Measurements from ENCODE around the gene NLRP1.

The NLRP1 gene

GRCh38 chr17:5502552-5502951, 81.8 kb downstream of the NLRP1 start:
- no peak for TF ChIP-seq ZNF274 (IDR thresholded peaks at IDR 0.05; ENCODE audit: low read depth, low read length)

GRCh38 chr17:5501685-5502084, 82.6 kb downstream of the NLRP1 start:
- TF ChIP-seq ZNF274 (IDR thresholded peaks at IDR 0.05; ENCODE audit: low read depth, low read length): no peak

More at GRCh38 chr17:5502552-5502951, 81.8 kb downstream of the NLRP1 start:
- H3K4me3 ChIP-seq (ENCODE audit: low read length): no peak overlapping the region

GRCh38 chr17:5500589-5501391, 83.5 kb downstream of the NLRP1 start:
- peak overlapping the region; percentile 68 for H3K4me3 ChIP-seq (ENCODE audit: low read length)
- TF ChIP-seq ZNF274 (IDR thresholded peaks at IDR 0.05; ENCODE audit: low read depth, low read length): no peak

More at GRCh38 chr17:5501685-5502084, 82.6 kb downstream of the NLRP1 start:
- no peak overlapping the region for H3K4me3 ChIP-seq (ENCODE audit: low read length)

DNA sequence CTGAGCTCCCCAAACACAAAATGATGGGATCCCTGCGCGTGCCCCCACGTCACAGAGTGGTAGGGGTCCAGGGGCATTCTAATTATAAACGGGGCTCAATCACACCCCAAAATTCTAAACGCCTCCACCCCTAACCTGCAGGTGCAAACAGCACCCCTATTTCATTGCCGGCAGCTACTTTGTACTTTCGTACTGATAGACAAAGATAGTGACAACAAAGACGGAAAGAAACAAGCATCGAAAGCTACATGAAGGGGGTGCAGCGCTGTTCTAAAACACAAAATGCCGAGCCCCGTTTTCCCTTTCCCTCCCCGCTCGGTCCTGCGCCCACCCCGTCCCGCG, 84.1 kb downstream of the NLRP1 start:
- peak overlapping the region; percentile 68 for H3K4me3 ChIP-seq (ENCODE audit: low read length)
- TF ChIP-seq ZNF274 (IDR thresholded peaks at IDR 0.05; ENCODE audit: low read depth, low read length): no peak

- no peak for TF ChIP-seq ZNF274 (IDR thresholded peaks at IDR 0.05; ENCODE audit: low read depth, low read length)
- peak overlapping the region; percentile 68; the same call in 1 of the 2 replicates for H3K4me3 ChIP-seq (ENCODE audit: low read length)
These were observed 84.7 kb downstream of the NLRP1 start for GRCh38 chr17:5499476-5500231.

DNA sequence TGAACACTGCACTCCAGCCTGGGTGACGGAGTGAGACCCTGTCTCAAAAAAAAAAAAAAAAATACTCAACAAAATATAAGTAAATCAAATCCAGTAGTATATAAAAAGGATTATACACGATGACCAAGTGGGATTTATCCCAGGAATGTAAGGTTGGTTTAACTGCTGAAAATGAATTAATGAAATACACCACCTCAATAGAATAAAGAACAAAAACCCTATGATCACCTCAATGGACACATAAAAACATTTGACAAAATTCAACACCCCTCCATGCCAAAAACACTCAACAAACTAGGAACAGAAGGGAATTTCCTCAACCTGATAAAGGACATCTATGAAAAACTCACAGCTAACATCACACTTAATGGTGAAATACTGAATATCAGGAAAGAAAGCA, 91.3 kb downstream of the NLRP1 start:
- TF ChIP-seq ZNF274 (IDR thresholded peaks at IDR 0.05; ENCODE audit: low read depth, low read length): no peak
- H3K4me3 ChIP-seq (ENCODE audit: low read length): no peak overlapping the region

- no peak overlapping the region for H3K4me3 ChIP-seq (ENCODE audit: low read length)
- TF ChIP-seq ZNF274 (IDR thresholded peaks at IDR 0.05; ENCODE audit: low read depth, low read length): no peak
These were observed 95.6 kb downstream of the NLRP1 start for GRCh38 chr17:5488752-5489151.

DNA sequence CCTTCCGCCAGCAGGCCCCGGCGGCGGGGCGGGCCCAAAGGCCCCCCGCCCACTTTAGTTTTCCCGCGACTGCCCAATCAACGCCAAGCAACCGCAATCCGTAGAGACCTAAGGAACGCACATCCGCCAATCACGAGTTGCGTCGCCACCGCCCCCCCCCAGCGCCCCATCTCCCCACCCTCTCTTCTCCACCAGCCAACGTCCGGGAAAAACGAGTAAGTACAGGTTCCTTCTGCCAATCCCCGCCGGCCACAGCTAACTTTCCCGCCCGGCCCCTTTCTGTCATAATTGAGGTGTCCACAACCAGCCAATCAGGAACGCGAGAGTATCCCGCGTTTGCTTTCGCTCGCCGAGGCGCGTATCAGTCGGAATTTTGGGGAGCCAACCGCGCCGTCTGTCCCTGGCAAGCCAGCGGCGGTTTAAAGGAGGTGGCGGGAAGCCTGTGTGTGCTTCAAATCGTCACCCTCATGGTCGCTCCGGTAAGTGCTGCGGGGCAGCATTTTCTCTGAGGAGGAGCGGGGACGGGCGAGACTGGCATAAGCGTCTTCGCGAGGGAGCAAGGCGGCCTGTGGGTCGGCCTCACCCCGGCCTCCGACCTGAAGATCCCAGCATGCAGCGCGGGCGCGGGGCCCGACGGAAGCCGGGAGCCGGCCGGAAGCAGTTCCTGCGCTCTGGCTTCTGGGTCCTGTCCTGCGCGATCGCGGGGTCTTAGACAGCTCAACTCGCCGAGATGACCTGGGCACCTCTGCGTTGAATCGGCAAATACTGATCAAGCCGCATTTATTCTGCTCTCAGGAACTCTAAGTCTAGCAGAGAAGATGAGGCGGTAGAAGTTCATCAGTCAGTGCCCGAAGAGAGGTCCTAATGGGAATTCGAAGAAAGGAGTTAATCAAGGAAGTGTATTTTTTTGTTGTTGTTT, 97.8 kb downstream of the NLRP1 start, which contains the start of gene MIS12:
MIS12 (plus strand) TSS at position 361 of the 919 bp plus-strand sequence. CDS start 2,297 bp downstream, outside the sequence.
- H3K4me3 ChIP-seq (ENCODE audit: low read length): peak within 1 kb of the TSS; percentile 99
- TF ChIP-seq ZNF274 (IDR thresholded peaks at IDR 0.05; ENCODE audit: low read depth, low read length): no peak

- peak within 1 kb of the TSS; percentile 99 for H3K4me3 ChIP-seq (ENCODE audit: low read length)
- no peak for TF ChIP-seq ZNF274 (IDR thresholded peaks at IDR 0.05; ENCODE audit: low read depth, low read length)
These were observed 98.8 kb downstream of the NLRP1 start, which contains the start of gene DERL2 for GRCh38 chr17:5485270-5486205. Gene DERL2 (minus strand): TSS chr17:5486178. CDS start chr17:5486161, 17 bp downstream.

GRCh38 chr17:5481451-5481850, 102.9 kb downstream of the NLRP1 start:
- H3K4me3 ChIP-seq (ENCODE audit: low read length): no peak overlapping the region
- TF ChIP-seq ZNF274 (IDR thresholded peaks at IDR 0.05; ENCODE audit: low read depth, low read length): no peak

DNA sequence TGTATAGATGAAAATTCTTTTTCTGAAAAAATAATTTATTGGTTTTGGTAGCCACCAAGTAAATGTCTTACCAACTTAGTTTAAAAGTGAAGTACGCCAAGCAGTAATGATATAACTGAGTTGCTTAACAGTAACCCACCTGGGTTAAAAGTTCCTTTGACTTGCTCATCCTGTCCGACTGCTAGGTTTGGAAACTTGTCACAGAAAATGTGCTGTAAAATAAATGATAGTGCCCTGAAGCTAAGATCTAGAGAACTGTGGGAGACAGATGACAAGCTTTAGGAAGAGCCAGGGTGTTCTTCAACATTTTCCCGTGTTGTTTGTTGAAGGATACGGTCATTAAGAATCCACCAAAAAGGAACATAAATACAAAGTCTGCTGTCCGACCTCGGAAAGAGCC, 103.3 kb downstream of the NLRP1 start:
- TF ChIP-seq ZNF274 (IDR thresholded peaks at IDR 0.05; ENCODE audit: low read depth, low read length): no peak
- H3K4me3 ChIP-seq (ENCODE audit: low read length): no peak overlapping the region

DNA sequence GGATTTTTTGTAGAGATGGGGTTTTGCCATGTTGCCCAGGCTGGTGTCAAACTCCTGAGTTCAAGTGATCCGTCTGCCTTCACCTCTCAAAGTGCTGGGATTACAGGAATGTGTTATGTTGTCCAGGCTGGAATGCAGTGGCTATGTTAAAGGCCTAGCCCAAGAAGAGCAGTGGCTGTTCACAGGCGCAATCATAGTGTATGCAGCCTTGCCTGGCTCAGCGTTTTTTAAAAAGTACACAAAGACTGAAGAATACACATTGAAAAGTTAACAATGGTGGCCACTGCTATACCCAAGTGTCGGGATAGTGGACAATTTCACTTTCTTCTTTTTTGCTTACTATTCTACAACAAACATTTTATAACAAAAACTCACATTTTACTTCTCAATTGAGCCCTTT, 105.3 kb downstream of the NLRP1 start:
- no peak overlapping the region for H3K4me3 ChIP-seq (ENCODE audit: low read length)
- TF ChIP-seq ZNF274 (IDR thresholded peaks at IDR 0.05; ENCODE audit: low read depth, low read length): no peak

DNA sequence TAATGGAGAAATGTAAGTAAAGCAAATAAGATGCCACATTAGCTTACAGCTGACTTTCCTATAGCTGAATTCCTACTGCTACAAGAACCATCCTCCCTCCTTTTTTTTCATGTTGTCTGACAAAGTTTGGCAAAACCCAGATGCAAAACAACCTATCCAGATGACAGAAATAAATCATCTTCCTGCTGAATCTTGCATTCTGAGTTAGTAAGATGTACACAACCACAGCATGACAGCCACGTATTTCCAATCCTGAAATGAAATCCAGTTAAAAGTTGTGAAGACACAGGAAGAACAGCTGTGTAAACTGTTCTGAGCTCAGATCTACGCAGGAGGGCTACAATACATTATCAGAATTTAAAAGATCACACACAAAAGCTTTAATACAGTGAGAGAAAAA, 110.4 kb downstream of the NLRP1 start:
- TF ChIP-seq ZNF274 (IDR thresholded peaks at IDR 0.05; ENCODE audit: low read depth, low read length): no peak
- no peak overlapping the region for H3K4me3 ChIP-seq (ENCODE audit: low read length)
